ENCODE data around the gene MED16. TPM values are rescaled to one million over a fixed set of nuclear protein-coding genes. Genes with fewer than 3 reads are reported as not detected.

The MED16 gene
- total RNA-seq, 1 donor from 2014 or later = 12.1 TPM

DNA sequence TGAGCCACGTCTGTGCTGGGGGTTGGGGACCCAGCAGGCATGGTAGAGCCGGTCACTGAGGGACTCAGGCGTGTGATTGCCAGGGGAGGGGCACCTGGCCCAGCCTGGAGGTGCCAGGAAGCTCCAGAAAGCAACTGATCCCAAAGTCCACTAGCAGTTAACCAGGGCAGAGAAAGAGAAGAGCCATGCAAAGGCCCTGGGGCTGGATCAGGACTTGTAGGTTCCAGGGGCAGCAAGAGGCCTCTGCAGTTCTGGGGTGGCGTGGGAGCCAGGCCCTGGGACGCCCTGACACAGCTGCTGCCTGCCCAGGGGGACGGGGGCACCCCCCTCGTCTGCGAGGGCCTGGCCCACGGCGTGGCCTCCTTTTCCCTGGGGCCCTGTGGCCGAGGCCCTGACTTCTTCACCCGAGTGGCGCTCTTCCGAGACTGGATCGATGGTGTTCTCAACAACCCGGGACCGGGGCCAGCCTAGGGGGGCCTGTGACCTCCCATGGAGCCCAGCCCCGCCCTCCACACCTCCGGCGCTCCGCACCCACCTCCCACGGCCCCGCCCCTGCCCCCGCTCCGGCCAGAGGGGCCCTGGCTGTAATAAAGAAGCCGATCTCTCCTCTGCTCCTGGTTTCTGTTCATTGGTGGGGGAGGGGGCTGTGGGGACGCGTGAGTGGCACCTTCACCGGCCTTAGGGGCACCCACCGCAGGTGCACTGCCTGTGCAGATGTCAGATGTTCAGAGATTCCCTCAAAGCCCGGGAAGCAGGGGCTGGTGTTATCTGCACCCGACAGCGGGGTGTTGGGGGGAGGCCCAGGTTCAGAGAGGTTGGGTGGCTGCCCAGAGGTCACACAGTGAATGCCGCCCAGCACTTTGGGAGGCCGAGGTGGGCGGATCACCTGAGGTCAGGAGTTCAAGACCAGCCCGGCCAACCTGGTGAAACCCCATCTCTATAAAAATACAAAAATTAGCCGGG lies 61.3 kb downstream of the MED16 start:
- no peak for TF ChIP-seq CTCF (IDR thresholded peaks at IDR 0.05; ENCODE audit: insufficient read depth, low read length, severe bottlenecking)
- Histone ChIP-seq H3K4me3 (ENCODE audit: low read depth, low read length) (no peak overlapping the region), H3K27me3 (ENCODE audit: control insufficient read depth, insufficient read depth, low read length) (no peaks in the 10 kb centered on the region), H3K36me3 (ENCODE audit: control insufficient read depth, insufficient read depth, low read length) (no peaks in the 10 kb centered on the region)
- FAIRE-seq (no peak), DNase-seq (ENCODE audit: low read depth) (no peak)

DNA sequence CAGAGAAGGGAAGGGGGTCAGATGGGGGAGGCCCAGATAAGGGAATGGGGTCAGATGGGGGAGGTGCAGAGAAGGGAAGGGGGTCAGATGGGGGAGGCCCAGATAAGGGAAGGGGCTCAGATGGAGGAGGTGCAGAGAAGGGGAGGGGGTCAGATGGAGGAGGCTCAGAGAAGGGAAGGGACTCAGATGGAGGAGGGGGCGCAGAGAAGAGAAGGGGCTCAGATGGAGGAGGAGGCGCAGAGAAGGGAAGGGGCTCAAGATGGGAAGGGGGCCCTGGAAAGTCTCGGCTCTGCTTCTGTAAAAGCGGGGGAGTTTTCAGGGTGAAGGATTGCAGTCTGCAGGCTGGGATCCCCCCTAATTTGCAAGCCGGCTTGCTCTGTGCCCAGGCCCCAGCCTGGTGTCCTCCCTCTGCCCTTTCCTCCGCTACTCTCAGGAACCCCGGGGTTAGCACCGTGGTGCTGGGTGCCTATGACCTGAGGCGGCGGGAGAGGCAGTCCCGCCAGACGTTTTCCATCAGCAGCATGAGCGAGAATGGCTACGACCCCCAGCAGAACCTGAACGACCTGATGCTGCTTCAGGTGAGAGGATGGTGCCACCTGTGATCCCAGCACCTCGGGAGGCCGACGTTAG lies 63.7 kb downstream of the MED16 start:
- Histone ChIP-seq H3K27me3 (ENCODE audit: control insufficient read depth, insufficient read depth, low read length) (no peaks in the 10 kb centered on the region), H3K4me3 (ENCODE audit: low read depth, low read length) (no peak overlapping the region), H3K36me3 (ENCODE audit: control insufficient read depth, insufficient read depth, low read length) (no peaks in the 10 kb centered on the region)
- no peak for DNase-seq (ENCODE audit: low read depth)
- FAIRE-seq = no peak
- no peak for TF ChIP-seq CTCF (IDR thresholded peaks at IDR 0.05; ENCODE audit: insufficient read depth, low read length, severe bottlenecking)

DNA sequence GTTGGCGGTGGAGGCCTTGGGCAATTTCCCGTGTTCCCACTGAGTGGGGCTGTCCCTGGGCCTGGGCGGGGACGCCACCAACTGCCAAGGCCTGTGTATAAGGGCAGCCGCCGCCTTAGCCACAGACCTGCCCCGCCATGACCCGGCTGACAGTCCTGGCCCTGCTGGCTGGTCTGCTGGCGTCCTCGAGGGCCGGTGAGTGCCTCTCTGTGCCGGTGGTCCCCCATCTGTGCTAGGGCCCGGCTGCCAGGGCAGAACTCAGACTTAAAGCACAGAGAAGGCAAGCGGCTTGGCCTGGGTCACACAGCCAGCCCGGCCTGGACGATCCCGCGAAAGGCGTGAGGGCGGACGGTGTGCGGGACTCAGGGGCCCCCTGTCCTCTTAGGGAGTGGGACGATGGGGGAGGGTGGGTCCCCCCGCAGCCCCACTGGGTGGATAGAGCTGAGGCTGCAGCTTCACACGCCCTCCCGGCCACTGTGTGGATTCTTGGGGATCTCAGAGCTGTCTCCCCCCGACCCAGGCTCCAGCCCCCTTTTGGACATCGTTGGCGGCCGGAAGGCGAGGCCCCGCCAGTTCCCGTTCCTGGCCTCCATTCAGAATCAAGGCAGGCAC lies 65.2 kb downstream of the MED16 start, which contains the start of gene AZU1:
AZU1 (plus strand) TSS at position 128 of the 612 bp plus-strand sequence; CDS start at position 138, 10 bp downstream.
- DNase-seq (ENCODE audit: low read depth) (no peak), FAIRE-seq (no peak)
- peaks cover 2% of the 10 kb centered on the region for H3K27me3 ChIP-seq (ENCODE audit: control insufficient read depth, insufficient read depth, low read length)
- TF ChIP-seq CTCF (IDR thresholded peaks at IDR 0.05; ENCODE audit: insufficient read depth, low read length, severe bottlenecking) = no peak
- H3K4me3 ChIP-seq (ENCODE audit: low read depth, low read length) = no peak within 1 kb of the TSS
- no peaks in the 10 kb centered on the region for H3K36me3 ChIP-seq (ENCODE audit: control insufficient read depth, insufficient read depth, low read length)

GRCh38 chr19:827314-827709 lies 65.7 kb downstream of the MED16 start:
- H3K36me3 ChIP-seq (ENCODE audit: control insufficient read depth, insufficient read depth, low read length) = no peaks in the 10 kb centered on the region
- H3K27me3 ChIP-seq (ENCODE audit: control insufficient read depth, insufficient read depth, low read length) = peaks cover 4% of the 10 kb centered on the region
- no peak for FAIRE-seq
- H3K4me3 ChIP-seq (ENCODE audit: low read depth, low read length) = no peak overlapping the region
- DNase-seq (ENCODE audit: low read depth) = no peak
- TF ChIP-seq CTCF (IDR thresholded peaks at IDR 0.05; ENCODE audit: insufficient read depth, low read length, severe bottlenecking) = no peak

GRCh38 chr19:825897-826644 lies 66.9 kb downstream of the MED16 start:
- Histone ChIP-seq H3K4me3 (ENCODE audit: low read depth, low read length) (no peak overlapping the region), H3K27me3 (ENCODE audit: control insufficient read depth, insufficient read depth, low read length) (peaks cover 4% of the 10 kb centered on the region), H3K36me3 (ENCODE audit: control insufficient read depth, insufficient read depth, low read length) (no peaks in the 10 kb centered on the region)
- DNase-seq (ENCODE audit: low read depth) = no peak
- no peak for TF ChIP-seq CTCF (IDR thresholded peaks at IDR 0.05; ENCODE audit: insufficient read depth, low read length, severe bottlenecking)
- no peak for FAIRE-seq

Measured in bronchial epithelial cell (primary cell).